GM23338 (cell line): ENCODE data around the gene PKD2L2. TPM values are rescaled to one million over a fixed set of nuclear protein-coding genes. Genes with fewer than 3 reads are reported as not detected.

Source experiments
- ATAC-seq: fragments of 200-7000 bp; cut with Tn5 transposase; 3 replicates; pipeline ENCODE4 v1.9.1; 2020
- DNase-seq: peaks from one replicate; pipeline ENCODE4 v3.0.0-alpha.2; 2015; ENCODE audit warnings: low spot score
- H2AFZ ChIP-seq: fragments of 200-600 bp; sonication (generic); 2 replicates; pipeline ENCODE4 v1.8.0; 2016; ENCODE audit warnings: antibody characterized with exemption, mild to moderate bottlenecking, moderate library complexity
- H3F3A ChIP-seq: fragments of 200-600 bp; sonication (generic); replicated peaks from 2 replicates; pipeline ENCODE4 v1.8.0; 2017; ENCODE audit warnings: antibody characterized with exemption, mixed run types, low read depth
- H3K27ac ChIP-seq: fragments of 200-600 bp; sonication (generic); 2 replicates; pipeline ENCODE4 v1.6.1; 2016; ENCODE audit warnings: low read depth
- H3K27me3 ChIP-seq: fragments of 200-600 bp; sonication (generic); 2 replicates; pipeline ENCODE4 v1.8.0; 2016; ENCODE audit warnings: mild to moderate bottlenecking, mixed run types, moderate library complexity; ENCODE audit not compliant: insufficient read depth
- H3K36me3 ChIP-seq: fragments of 200-600 bp; sonication (generic); 2 replicates; pipeline ENCODE4 v1.8.0; 2016; ENCODE audit warnings: mild to moderate bottlenecking; ENCODE audit not compliant: insufficient read depth
- H3K4me1 ChIP-seq: fragments of 200-600 bp; sonication (generic); 2 replicates; pipeline ENCODE4 v1.8.0; 2016; ENCODE audit warnings: mild to moderate bottlenecking, moderate library complexity; ENCODE audit not compliant: insufficient read depth
- H3K4me2 ChIP-seq: fragments of 200-600 bp; sonication (generic); 2 replicates; pipeline ENCODE4 v1.7.1; 2017; ENCODE audit warnings: mixed run types
- H3K4me3 ChIP-seq: fragments of 200-600 bp; sonication (generic); 2 replicates; pipeline ENCODE4 v1.6.1; 2016; ENCODE audit warnings: mixed run types
- H3K79me2 ChIP-seq: fragments of 200-600 bp; sonication (generic); replicated peaks from 2 replicates; pipeline ENCODE4 v1.8.0; 2017; ENCODE audit warnings: mild to moderate bottlenecking; ENCODE audit not compliant: insufficient read depth
- H3K9me2 ChIP-seq: fragments of 200-600 bp; sonication (generic); 2 replicates; pipeline ENCODE4 v1.8.0; 2017; ENCODE audit not compliant: insufficient read depth
- H4K20me1 ChIP-seq: fragments of 200-600 bp; sonication (generic); replicated peaks from 2 replicates; pipeline ENCODE4 v1.8.0; 2017; ENCODE audit warnings: mild to moderate bottlenecking; ENCODE audit not compliant: insufficient read depth
- H3K27ac Mint-ChIP-seq: 2 replicates; pipeline ENCODE4 v1.8.0; 2020; ENCODE audit warnings: inconsistent platforms, mild to moderate bottlenecking, moderate library complexity, mixed read lengths
- H3K27me3 Mint-ChIP-seq: 3 replicates; pipeline ENCODE4 v1.8.0; 2022; ENCODE audit warnings: low read depth, mild to moderate bottlenecking, moderate library complexity, mixed read lengths, inconsistent platforms; ENCODE audit not compliant: insufficient read depth, poor library complexity
- H3K36me3 Mint-ChIP-seq: 3 replicates; pipeline ENCODE4 v1.8.0; 2021; ENCODE audit warnings: low read depth, mild to moderate bottlenecking, inconsistent platforms, moderate library complexity, mixed read lengths
- H3K4me1 Mint-ChIP-seq: 3 replicates; pipeline ENCODE4 v1.8.0; 2020; ENCODE audit warnings: mild to moderate bottlenecking, inconsistent platforms, mixed read lengths
- H3K4me3 Mint-ChIP-seq: 3 replicates; pipeline ENCODE4 v1.8.0; 2021; ENCODE audit warnings: moderate library complexity, mild to moderate bottlenecking, inconsistent platforms, mixed read lengths
- H3K9me3 Mint-ChIP-seq: 3 replicates; pipeline ENCODE4 v1.8.0; 2020; ENCODE audit warnings: moderate library complexity, mild to moderate bottlenecking, inconsistent platforms, mixed read lengths
- CREB1 ChIP-seq: fragments of 250-450 bp; sonication (Bioruptor Pico); IDR thresholded peaks from 2 replicates; pipeline ENCODE4 v1.5.0; 2020; ENCODE audit warnings: low read depth, mild to moderate bottlenecking, moderate library complexity
- EZH2 ChIP-seq: fragments of 200-600 bp; sonication (generic); IDR thresholded peaks from one replicate; pipeline ENCODE4 v1.8.0; 2017; ENCODE audit warnings: antibody characterized with exemption, mild to moderate bottlenecking, low read depth; ENCODE audit not compliant: unreplicated experiment
- EZH2phosphoT487 ChIP-seq: fragments of 200-600 bp; sonication (generic); IDR thresholded peaks from one replicate; pipeline ENCODE4 v1.8.1; 2018; ENCODE audit warnings: antibody characterized with exemption; ENCODE audit not compliant: unreplicated experiment
- JUNB ChIP-seq: IDR thresholded peaks from one replicate; pipeline ENCODE4 v1.6.1; 2016; ENCODE audit warnings: antibody characterized with exemption; ENCODE audit not compliant: unreplicated experiment
- NANOG ChIP-seq: IDR thresholded peaks from 2 replicates; pipeline ENCODE4 v1.6.1; 2016; ENCODE audit warnings: antibody characterized with exemption, borderline replicate concordance
- STAT1 ChIP-seq: IDR thresholded peaks from one replicate; pipeline ENCODE4 v1.6.1; 2016; ENCODE audit warnings: antibody characterized with exemption; ENCODE audit not compliant: unreplicated experiment
- ZNF114 ChIP-seq: fragments of 250-450 bp; sonication (Bioruptor Pico); IDR thresholded peaks from 2 replicates; pipeline ENCODE4 v1.5.0; 2020; ENCODE audit warnings: mild to moderate bottlenecking, moderate library complexity
- ZNF331 ChIP-seq: fragments of 250-450 bp; sonication (Bioruptor Pico); IDR thresholded peaks from 2 replicates; pipeline ENCODE4 v1.5.0; 2020; ENCODE audit warnings: low read depth, mild to moderate bottlenecking, moderate library complexity
- polyA plus RNA-seq: library from polyadenylated mRNA; unstranded; fragments of >200 nt; fragmentation: Nextera tagmentation; extraction: Ambion mirVana; gene quantifications from 2 replicates; pipeline ENCODE4 v1.2.1, GENCODE V29; 2016
- total RNA-seq: library from RNA; depleted of rRNA; stranded (reverse); fragments of >200 nt; shearing (Covaris generic); gene quantifications from 2 replicates; pipeline ENCODE4 v1.2.3, GENCODE V29; 2014
- TF ChIP-seq, protein P1 (sequence below): IDR thresholded peaks from one replicate; pipeline ENCODE4 v1.6.1; 2018; ENCODE audit warnings: antibody characterized with exemption; ENCODE audit not compliant: unreplicated experiment
- TF ChIP-seq, protein P2 (sequence below): fragments of 250-450 bp; sonication (Bioruptor Pico); IDR thresholded peaks from 2 replicates; pipeline ENCODE4 v1.5.0; 2020; ENCODE audit warnings: mild to moderate bottlenecking, moderate library complexity
- TF ChIP-seq, protein P3 (sequence below): IDR thresholded peaks from 2 replicates; pipeline ENCODE4 v1.6.1; 2016; ENCODE audit warnings: antibody characterized with exemption

Gene PKD2L2
- total and polyA plus RNA-seq, 2 experiments from 2014 or later: 0.16 TPM; not detected in 1

DNA sequence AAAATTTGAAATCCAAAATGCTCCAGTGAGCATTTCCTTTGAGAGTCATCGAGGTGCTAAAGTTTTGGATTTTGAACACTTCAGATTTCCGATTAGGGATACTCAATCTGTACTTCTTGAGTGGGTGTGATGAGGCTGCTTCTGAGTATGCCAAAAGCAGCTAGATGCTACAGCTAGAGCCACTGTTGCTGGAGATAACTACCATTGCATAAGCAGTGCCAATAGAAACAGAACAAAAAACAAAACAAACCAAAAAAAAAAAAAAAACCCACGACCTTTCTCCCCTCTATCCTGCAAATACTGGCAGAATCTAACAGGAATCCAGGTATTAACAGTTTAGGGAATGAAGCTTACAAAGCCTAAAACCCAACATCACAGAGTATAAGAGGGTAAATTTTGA lies 43.5 kb downstream of the PKD2L2 start:
- no peaks in the 10 kb centered on the region for H3F3A ChIP-seq
- H3K4me2 ChIP-seq: no peak overlapping the region
- peaks cover 3% of the 10 kb centered on the region; the same call in 2 of the 3 replicates for H3K36me3 Mint-ChIP-seq
- H3K4me3 Mint-ChIP-seq: no peak overlapping the region
- no peaks in the 10 kb centered on the region for H3K36me3 ChIP-seq
- peaks cover 3% of the 10 kb centered on the region for H3K27me3 Mint-ChIP-seq
- no peaks in the 10 kb centered on the region for H3K27me3 ChIP-seq
- ATAC-seq (no peak), DNase-seq (no peak)
- H3K27ac ChIP-seq: no peak overlapping the region
- no peaks in the 10 kb centered on the region for H3K9me2 ChIP-seq
- H3K9me3 Mint-ChIP-seq: no peaks in the 10 kb centered on the region
- H2AFZ ChIP-seq: no peak overlapping the region
- H3K27ac Mint-ChIP-seq: no peak overlapping the region
- H3K4me1 ChIP-seq: no peaks in the 10 kb centered on the region
- no peak overlapping the region for H3K4me3 ChIP-seq
- no peaks in the 10 kb centered on the region for H3K79me2 ChIP-seq
- H4K20me1 ChIP-seq: no peaks in the 10 kb centered on the region
- TF ChIP-seq EZH2phosphoT487: no peak
- TF ChIP-seq, protein P1, sequence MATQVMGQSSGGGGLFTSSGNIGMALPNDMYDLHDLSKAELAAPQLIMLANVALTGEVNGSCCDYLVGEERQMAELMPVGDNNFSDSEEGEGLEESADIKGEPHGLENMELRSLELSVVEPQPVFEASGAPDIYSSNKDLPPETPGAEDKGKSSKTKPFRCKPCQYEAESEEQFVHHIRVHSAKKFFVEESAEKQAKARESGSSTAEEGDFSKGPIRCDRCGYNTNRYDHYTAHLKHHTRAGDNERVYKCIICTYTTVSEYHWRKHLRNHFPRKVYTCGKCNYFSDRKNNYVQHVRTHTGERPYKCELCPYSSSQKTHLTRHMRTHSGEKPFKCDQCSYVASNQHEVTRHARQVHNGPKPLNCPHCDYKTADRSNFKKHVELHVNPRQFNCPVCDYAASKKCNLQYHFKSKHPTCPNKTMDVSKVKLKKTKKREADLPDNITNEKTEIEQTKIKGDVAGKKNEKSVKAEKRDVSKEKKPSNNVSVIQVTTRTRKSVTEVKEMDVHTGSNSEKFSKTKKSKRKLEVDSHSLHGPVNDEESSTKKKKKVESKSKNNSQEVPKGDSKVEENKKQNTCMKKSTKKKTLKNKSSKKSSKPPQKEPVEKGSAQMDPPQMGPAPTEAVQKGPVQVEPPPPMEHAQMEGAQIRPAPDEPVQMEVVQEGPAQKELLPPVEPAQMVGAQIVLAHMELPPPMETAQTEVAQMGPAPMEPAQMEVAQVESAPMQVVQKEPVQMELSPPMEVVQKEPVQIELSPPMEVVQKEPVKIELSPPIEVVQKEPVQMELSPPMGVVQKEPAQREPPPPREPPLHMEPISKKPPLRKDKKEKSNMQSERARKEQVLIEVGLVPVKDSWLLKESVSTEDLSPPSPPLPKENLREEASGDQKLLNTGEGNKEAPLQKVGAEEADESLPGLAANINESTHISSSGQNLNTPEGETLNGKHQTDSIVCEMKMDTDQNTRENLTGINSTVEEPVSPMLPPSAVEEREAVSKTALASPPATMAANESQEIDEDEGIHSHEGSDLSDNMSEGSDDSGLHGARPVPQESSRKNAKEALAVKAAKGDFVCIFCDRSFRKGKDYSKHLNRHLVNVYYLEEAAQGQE: no peak
- no peak for TF ChIP-seq ZNF331 (CRISPR knock-in tag)
- TF ChIP-seq JUNB: no peak
- no peak for TF ChIP-seq NANOG
- TF ChIP-seq, protein P2, sequence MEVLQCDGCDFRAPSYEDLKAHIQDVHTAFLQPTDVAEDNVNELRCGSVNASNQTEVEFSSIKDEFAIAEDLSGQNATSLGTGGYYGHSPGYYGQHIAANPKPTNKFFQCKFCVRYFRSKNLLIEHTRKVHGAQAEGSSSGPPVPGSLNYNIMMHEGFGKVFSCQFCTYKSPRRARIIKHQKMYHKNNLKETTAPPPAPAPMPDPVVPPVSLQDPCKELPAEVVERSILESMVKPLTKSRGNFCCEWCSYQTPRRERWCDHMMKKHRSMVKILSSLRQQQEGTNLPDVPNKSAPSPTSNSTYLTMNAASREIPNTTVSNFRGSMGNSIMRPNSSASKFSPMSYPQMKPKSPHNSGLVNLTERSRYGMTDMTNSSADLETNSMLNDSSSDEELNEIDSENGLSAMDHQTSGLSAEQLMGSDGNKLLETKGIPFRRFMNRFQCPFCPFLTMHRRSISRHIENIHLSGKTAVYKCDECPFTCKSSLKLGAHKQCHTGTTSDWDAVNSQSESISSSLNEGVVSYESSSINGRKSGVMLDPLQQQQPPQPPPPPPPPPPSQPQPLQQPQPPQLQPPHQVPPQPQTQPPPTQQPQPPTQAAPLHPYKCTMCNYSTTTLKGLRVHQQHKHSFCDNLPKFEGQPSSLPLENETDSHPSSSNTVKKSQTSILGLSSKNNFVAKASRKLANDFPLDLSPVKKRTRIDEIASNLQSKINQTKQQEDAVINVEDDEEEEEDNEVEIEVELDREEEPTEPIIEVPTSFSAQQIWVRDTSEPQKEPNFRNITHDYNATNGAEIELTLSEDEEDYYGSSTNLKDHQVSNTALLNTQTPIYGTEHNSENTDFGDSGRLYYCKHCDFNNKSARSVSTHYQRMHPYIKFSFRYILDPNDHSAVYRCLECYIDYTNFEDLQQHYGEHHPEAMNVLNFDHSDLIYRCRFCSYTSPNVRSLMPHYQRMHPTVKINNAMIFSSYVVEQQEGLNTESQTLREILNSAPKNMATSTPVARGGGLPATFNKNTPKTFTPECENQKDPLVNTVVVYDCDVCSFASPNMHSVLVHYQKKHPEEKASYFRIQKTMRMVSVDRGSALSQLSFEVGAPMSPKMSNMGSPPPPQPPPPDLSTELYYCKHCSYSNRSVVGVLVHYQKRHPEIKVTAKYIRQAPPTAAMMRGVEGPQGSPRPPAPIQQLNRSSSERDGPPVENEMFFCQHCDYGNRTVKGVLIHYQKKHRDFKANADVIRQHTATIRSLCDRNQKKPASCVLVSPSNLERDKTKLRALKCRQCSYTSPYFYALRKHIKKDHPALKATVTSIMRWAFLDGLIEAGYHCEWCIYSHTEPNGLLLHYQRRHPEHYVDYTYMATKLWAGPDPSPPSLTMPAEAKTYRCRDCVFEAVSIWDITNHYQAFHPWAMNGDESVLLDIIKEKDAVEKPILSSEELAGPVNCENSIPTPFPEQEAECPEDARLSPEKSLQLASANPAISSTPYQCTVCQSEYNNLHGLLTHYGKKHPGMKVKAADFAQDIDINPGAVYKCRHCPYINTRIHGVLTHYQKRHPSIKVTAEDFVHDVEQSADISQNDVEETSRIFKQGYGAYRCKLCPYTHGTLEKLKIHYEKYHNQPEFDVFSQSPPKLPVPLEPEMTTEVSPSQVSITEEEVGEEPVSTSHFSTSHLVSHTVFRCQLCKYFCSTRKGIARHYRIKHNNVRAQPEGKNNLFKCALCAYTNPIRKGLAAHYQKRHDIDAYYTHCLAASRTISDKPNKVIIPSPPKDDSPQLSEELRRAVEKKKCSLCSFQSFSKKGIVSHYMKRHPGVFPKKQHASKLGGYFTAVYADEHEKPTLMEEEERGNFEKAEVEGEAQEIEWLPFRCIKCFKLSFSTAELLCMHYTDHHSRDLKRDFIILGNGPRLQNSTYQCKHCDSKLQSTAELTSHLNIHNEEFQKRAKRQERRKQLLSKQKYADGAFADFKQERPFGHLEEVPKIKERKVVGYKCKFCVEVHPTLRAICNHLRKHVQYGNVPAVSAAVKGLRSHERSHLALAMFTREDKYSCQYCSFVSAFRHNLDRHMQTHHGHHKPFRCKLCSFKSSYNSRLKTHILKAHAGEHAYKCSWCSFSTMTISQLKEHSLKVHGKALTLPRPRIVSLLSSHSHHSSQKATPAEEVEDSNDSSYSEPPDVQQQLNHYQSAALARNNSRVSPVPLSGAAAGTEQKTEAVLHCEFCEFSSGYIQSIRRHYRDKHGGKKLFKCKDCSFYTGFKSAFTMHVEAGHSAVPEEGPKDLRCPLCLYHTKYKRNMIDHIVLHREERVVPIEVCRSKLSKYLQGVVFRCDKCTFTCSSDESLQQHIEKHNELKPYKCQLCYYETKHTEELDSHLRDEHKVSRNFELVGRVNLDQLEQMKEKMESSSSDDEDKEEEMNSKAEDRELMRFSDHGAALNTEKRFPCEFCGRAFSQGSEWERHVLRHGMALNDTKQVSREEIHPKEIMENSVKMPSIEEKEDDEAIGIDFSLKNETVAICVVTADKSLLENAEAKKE (CRISPR knock-in tag): no peak
- TF ChIP-seq, protein P3, sequence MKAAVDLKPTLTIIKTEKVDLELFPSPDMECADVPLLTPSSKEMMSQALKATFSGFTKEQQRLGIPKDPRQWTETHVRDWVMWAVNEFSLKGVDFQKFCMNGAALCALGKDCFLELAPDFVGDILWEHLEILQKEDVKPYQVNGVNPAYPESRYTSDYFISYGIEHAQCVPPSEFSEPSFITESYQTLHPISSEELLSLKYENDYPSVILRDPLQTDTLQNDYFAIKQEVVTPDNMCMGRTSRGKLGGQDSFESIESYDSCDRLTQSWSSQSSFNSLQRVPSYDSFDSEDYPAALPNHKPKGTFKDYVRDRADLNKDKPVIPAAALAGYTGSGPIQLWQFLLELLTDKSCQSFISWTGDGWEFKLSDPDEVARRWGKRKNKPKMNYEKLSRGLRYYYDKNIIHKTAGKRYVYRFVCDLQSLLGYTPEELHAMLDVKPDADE: no peak
- no peak for TF ChIP-seq EZH2
- no peak for TF ChIP-seq CREB1
- no peak for TF ChIP-seq ZNF114
- TF ChIP-seq STAT1: no peak
- no peaks in the 10 kb centered on the region for H3K4me1 Mint-ChIP-seq
